NT2/D1 (cell line): ENCODE results near the gene ASXL1.
"Not testable (repeated sequence)": the region's sequence is repeated elsewhere in the genome, so short reads cannot be mapped to it uniquely, and the experiment has no call there.

Experiments
- DNase-seq: peaks from one replicate; pipeline ENCODE4 v3.0.0-alpha.2; 2011; ENCODE audit warnings: low read depth, low spot score
- H3K27me3 ChIP-seq: 2 replicates; pipeline ENCODE4 v1.6.0; 2011; ENCODE audit warnings: mild to moderate bottlenecking; ENCODE audit not compliant: insufficient read length, insufficient read depth
- H3K36me3 ChIP-seq: 2 replicates; pipeline ENCODE4 v1.6.1; 2011; ENCODE audit warnings: mild to moderate bottlenecking, low read length, mixed read lengths; ENCODE audit not compliant: insufficient read depth, insufficient read length
- H3K4me1 ChIP-seq: 2 replicates; pipeline ENCODE4 v1.5.1; 2011; ENCODE audit not compliant: insufficient read depth, insufficient read length
- H3K4me3 ChIP-seq: 2 replicates; pipeline ENCODE4 v1.5.1; 2011; ENCODE audit warnings: low read depth; ENCODE audit not compliant: insufficient read length
- H3K9ac ChIP-seq: 2 replicates; pipeline ENCODE4 v1.6.0; 2011; ENCODE audit warnings: low read depth; ENCODE audit not compliant: insufficient read length
- H3K9me3 ChIP-seq: 2 replicates; pipeline ENCODE4 v1.5.1; 2011; ENCODE audit warnings: mild to moderate bottlenecking, low read length; ENCODE audit not compliant: insufficient read depth
- SUZ12 ChIP-seq: IDR thresholded peaks from 2 replicates; pipeline ENCODE4 v1.6.1; 2011; ENCODE audit not compliant: insufficient read length, insufficient read depth; ENCODE audit errors: extremely low read depth
- YY1 ChIP-seq: IDR thresholded peaks from 2 replicates; pipeline ENCODE4 v1.6.1; 2011; ENCODE audit not compliant: insufficient read length, insufficient read depth
- ZNF274 ChIP-seq: IDR thresholded peaks from 2 replicates; pipeline ENCODE4 v1.6.1; 2011; ENCODE audit warnings: mild to moderate bottlenecking, low read depth, low read length

ASXL1 gene

GRCh38 chr20:32396646-32397160 is 38.6 kb downstream of the ASXL1 start:
- TF ChIP-seq ZNF274 (no peak), YY1 (no peak), SUZ12 (no peak)
- H3K4me1 ChIP-seq: no peaks in the 10 kb centered on the region
- H3K9me3 ChIP-seq: no peaks in the 10 kb centered on the region
- no peak overlapping the region for H3K9ac ChIP-seq
- H3K4me3 ChIP-seq: no peak overlapping the region
- peaks cover 4% of the 10 kb centered on the region for H3K36me3 ChIP-seq
- no peak for DNase-seq
- H3K27me3 ChIP-seq: no peaks in the 10 kb centered on the region

- DNase-seq: no peak
- Histone ChIP-seq H3K4me3 (no peak overlapping the region), H3K36me3 (peaks cover 4% of the 10 kb centered on the region), H3K9ac (no peak overlapping the region), H3K9me3 (no peaks in the 10 kb centered on the region), H3K4me1 (no peaks in the 10 kb centered on the region), H3K27me3 (no peaks in the 10 kb centered on the region)
- TF ChIP-seq YY1: no peak
- TF ChIP-seq SUZ12: no peak
- TF ChIP-seq ZNF274: no peak
These were observed 39.5 kb downstream of the ASXL1 start for GRCh38 chr20:32397567-32398084.

- H3K4me1 ChIP-seq: no peaks in the 10 kb centered on the region
- H3K27me3 ChIP-seq: no peaks in the 10 kb centered on the region
- H3K9me3 ChIP-seq: no peaks in the 10 kb centered on the region
- no peak overlapping the region for H3K9ac ChIP-seq
- TF ChIP-seq ZNF274: no peak
- TF ChIP-seq YY1: no peak
- no peak for TF ChIP-seq SUZ12
- DNase-seq: no peak
- peaks cover 4% of the 10 kb centered on the region for H3K36me3 ChIP-seq
- no peak overlapping the region for H3K4me3 ChIP-seq
These were observed 42.3 kb downstream of the ASXL1 start for GRCh38 chr20:32400476-32400875.

- no peaks in the 10 kb centered on the region for H3K4me1 ChIP-seq
- DNase-seq: no peak
- no peak overlapping the region for H3K4me3 ChIP-seq
- no peaks in the 10 kb centered on the region for H3K9me3 ChIP-seq
- H3K9ac ChIP-seq: no peak overlapping the region
- H3K27me3 ChIP-seq: no peaks in the 10 kb centered on the region
- peaks cover 6% of the 10 kb centered on the region for H3K36me3 ChIP-seq
- TF ChIP-seq SUZ12 (no peak), ZNF274 (no peak), YY1 (no peak)
These were observed 45.9 kb downstream of the ASXL1 start for GRCh38 chr20:32404017-32404416.

- no peak for DNase-seq
- Histone ChIP-seq H3K27me3 (no peaks in the 10 kb centered on the region), H3K9me3 (no peaks in the 10 kb centered on the region), H3K36me3 (peaks cover 2% of the 10 kb centered on the region), H3K4me1 (no peaks in the 10 kb centered on the region), H3K9ac (no peak overlapping the region), H3K4me3 (no peak overlapping the region)
- no peak for TF ChIP-seq SUZ12
- TF ChIP-seq YY1: no peak
- no peak for TF ChIP-seq ZNF274
These were observed 48.6 kb downstream of the ASXL1 start for GRCh38 chr20:32406701-32407100.

GRCh38 chr20:32407131-32407750 is 49.1 kb downstream of the ASXL1 start:
- not testable (repeated sequence) for H3K9me3 ChIP-seq, DNase-seq, H3K9ac ChIP-seq, H3K4me1 ChIP-seq, H3K27me3 ChIP-seq, H3K4me3 ChIP-seq, H3K36me3 ChIP-seq

GRCh38 chr20:32411955-32412706 is 54.0 kb downstream of the ASXL1 start:
- Histone ChIP-seq H3K36me3 (peaks cover 2% of the 10 kb centered on the region), H3K4me1 (no peaks in the 10 kb centered on the region), H3K27me3 (no peaks in the 10 kb centered on the region), H3K9ac (no peak overlapping the region), H3K4me3 (no peak overlapping the region), H3K9me3 (no peaks in the 10 kb centered on the region)
- no peak for DNase-seq
- TF ChIP-seq YY1 (no peak), SUZ12 (no peak), ZNF274 (no peak)
